ENCODE measurements around the gene BPTF. TPM values are rescaled to one million over a fixed set of nuclear protein-coding genes. Genes with fewer than 3 reads are reported as not detected.

BPTF gene
- total RNA-seq, 4 donors from 2014 or later, result 29.3 to 43.9 (median 38.1) TPM

DNA sequence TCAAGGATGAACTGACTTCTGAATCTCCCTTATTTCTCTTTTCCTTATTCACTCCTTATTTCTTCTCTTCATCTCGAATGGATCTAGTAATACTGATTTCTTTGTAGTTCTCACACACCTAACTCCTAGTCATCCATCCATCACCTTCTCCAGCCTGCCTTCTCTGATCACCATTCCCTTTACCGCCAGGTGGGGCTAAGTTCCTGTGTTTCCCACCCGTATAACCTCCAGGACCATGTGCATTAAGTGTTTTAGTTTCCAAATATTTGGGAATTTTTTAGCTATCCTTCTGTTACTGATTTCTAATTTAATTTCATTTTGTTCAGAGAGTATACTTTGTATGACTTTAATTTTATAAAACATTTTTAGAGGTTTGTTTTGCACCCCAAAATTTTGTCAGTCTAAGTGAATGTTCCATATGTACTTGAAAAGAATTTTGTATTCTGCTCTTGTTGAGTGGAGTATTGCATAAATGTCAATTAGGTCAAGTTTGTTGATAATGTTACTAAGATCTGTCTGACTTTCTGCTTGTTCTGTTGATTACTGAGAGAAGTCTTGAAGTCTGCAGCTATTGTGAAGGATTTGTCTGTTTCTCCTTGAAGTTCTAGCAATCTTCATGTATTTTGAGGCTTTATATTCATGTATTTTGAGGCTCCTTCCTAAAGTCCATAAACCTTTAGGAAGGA lies 8.8 kb downstream of the BPTF start:
- H3K27ac ChIP-seq, result no peak overlapping the region
- peaks cover 50 to 59% of the 10 kb centered on the region in 2 donors for H3K4me1 ChIP-seq

GRCh38 chr17:67834634-67835033 lies 9.3 kb downstream of the BPTF start:
- TF ChIP-seq POLR2A (IDR thresholded peaks at IDR 0.05), result no peak
- TF ChIP-seq, protein P1, sequence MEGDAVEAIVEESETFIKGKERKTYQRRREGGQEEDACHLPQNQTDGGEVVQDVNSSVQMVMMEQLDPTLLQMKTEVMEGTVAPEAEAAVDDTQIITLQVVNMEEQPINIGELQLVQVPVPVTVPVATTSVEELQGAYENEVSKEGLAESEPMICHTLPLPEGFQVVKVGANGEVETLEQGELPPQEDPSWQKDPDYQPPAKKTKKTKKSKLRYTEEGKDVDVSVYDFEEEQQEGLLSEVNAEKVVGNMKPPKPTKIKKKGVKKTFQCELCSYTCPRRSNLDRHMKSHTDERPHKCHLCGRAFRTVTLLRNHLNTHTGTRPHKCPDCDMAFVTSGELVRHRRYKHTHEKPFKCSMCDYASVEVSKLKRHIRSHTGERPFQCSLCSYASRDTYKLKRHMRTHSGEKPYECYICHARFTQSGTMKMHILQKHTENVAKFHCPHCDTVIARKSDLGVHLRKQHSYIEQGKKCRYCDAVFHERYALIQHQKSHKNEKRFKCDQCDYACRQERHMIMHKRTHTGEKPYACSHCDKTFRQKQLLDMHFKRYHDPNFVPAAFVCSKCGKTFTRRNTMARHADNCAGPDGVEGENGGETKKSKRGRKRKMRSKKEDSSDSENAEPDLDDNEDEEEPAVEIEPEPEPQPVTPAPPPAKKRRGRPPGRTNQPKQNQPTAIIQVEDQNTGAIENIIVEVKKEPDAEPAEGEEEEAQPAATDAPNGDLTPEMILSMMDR (IDR thresholded peaks at IDR 0.05 in 4 of 5, conservative IDR thresholded peaks at IDR 0.05 in 1 of 5), result no peak
- Histone ChIP-seq H3K27me3 (no peaks in the 10 kb centered on the region), H3K9me3 (no peaks in the 10 kb centered on the region), H3K4me1 (peaks cover 45 to 57% of the 10 kb centered on the region in 2 donors), H3K27ac (no peak overlapping the region), H3K36me3 (no peaks in the 10 kb centered on the region), H3K4me3 (no peak overlapping the region)
- intact Hi-C loops (cut with DNase I; ENCODE audit: low total_unique reads) (no loop called here), in situ Hi-C loops (cut with MboI; ENCODE audit: low sequenced_read_pairs in 4 of 4) (loop anchor here in 1 of 4 donors (25.0 kb wide), 1 partner anchor 472 kb away; the partner anchor contains the start of gene PSMD12)
- ATAC-seq (no peak), DNase-seq (no peak)

More for the DNA sequence above, 8.8 kb downstream of the BPTF start:
- DNase-seq (no peak), ATAC-seq (no peak)
- TF ChIP-seq, protein P1 (IDR thresholded peaks at IDR 0.05 in 4 of 5, conservative IDR thresholded peaks at IDR 0.05 in 1 of 5), result no peak
- no peak for TF ChIP-seq POLR2A (IDR thresholded peaks at IDR 0.05)
- Histone ChIP-seq H3K27me3 (no peaks in the 10 kb centered on the region), H3K36me3 (no peaks in the 10 kb centered on the region), H3K4me3 (no peak overlapping the region), H3K9me3 (no peaks in the 10 kb centered on the region)
- in situ Hi-C loops (cut with MboI; ENCODE audit: low sequenced_read_pairs in 4 of 4), result loop anchor here in 1 of 4 donors (25.0 kb wide), 1 partner anchor 472 kb away; the partner anchor contains the start of gene PSMD12
- intact Hi-C loops (cut with DNase I; ENCODE audit: low total_unique reads), result no loop called here

GRCh38 chr17:67836205-67836987 lies 11.1 kb downstream of the BPTF start:
- TF ChIP-seq POLR2A (IDR thresholded peaks at IDR 0.05), result no peak
- TF ChIP-seq, protein P1 (IDR thresholded peaks at IDR 0.05 in 4 of 5, conservative IDR thresholded peaks at IDR 0.05 in 1 of 5), result no peak
- Histone ChIP-seq H3K4me1 (peaks cover 34 to 46% of the 10 kb centered on the region in 2 donors), H3K27me3 (no peaks in the 10 kb centered on the region), H3K9me3 (no peaks in the 10 kb centered on the region), H3K27ac (no peak overlapping the region), H3K4me3 (no peak overlapping the region), H3K36me3 (no peaks in the 10 kb centered on the region)
- ATAC-seq (no peak), DNase-seq (no peak)
- intact Hi-C loops (cut with DNase I; ENCODE audit: low total_unique reads) (no loop called here), in situ Hi-C loops (cut with MboI; ENCODE audit: low sequenced_read_pairs in 4 of 4) (loop anchor here in 1 of 4 donors (25.0 kb wide), 1 partner anchor 474 kb away; the partner anchor contains the start of gene PSMD12)

- DNase-seq (no peak), ATAC-seq (no peak)
- TF ChIP-seq, protein P1 (IDR thresholded peaks at IDR 0.05 in 4 of 5, conservative IDR thresholded peaks at IDR 0.05 in 1 of 5), result no peak
- TF ChIP-seq POLR2A (IDR thresholded peaks at IDR 0.05), result no peak
- Histone ChIP-seq H3K27me3 (no peaks in the 10 kb centered on the region), H3K9me3 (no peaks in the 10 kb centered on the region), H3K4me1 (peaks cover 30 to 51% of the 10 kb centered on the region in 2 donors), H3K4me3 (no peak overlapping the region), H3K27ac (no peak overlapping the region), H3K36me3 (no peaks in the 10 kb centered on the region)
- in situ Hi-C loops (cut with MboI; ENCODE audit: low sequenced_read_pairs in 4 of 4), result loop anchor here in 1 of 4 donors (25.0 kb wide), 1 partner anchor 476 kb away; the partner anchor contains the start of gene PSMD12
- intact Hi-C loops (cut with DNase I; ENCODE audit: low total_unique reads), result no loop called here
Measured at GRCh38 chr17:67837965-67838364, 12.7 kb downstream of the BPTF start.
